A673 (cell line): ENCODE measurements around the gene PPP4C. TPM values are rescaled to one million over a fixed set of nuclear protein-coding genes. Genes with fewer than 3 reads are reported as not detected.

Experiments used
- BruUV-seq: library from RNA; stranded (reverse); fragments of 400-500 nt; replicated peaks from 2 replicates; lab custom pipeline; 2021; lab: Mats Ljungman, UMichigan
- CTCF ChIA-PET: fragments of 300-600 bp; sonication (Branson Sonifier 250); formaldehyde crosslinking; loops from one replicate; lab custom pipeline; 2022; ENCODE audit warnings: antibody characterized with exemption; lab: Charles Lee
- POLR2A ChIA-PET: fragments of 300-600 bp; sonication (Branson Sonifier 250); formaldehyde crosslinking; loops from one replicate; lab custom pipeline; 2022; ENCODE audit warnings: antibody characterized with exemption; ENCODE audit not compliant: low non-redundant PET; lab: Charles Lee
- DNase-seq: peaks from one replicate; pipeline ENCODE4 v3.0.0-alpha.2; 2015; ENCODE audit warnings: low spot score
- H3K27ac ChIP-seq: fragments of 200-600 bp; sonication (generic); 2 replicates; pipeline ENCODE4 v1.5.1; 2016; ENCODE audit warnings: mixed run types, low read depth, mild to moderate bottlenecking, mixed read lengths, antibody characterized with exemption, low read length; ENCODE audit not compliant: poor library complexity, severe bottlenecking
- H3K27me3 ChIP-seq: fragments of 200-600 bp; sonication (generic); replicated peaks from 2 replicates; pipeline ENCODE4 v1.6.1; 2017; ENCODE audit warnings: mixed run types, low read depth, mild to moderate bottlenecking, mixed read lengths, antibody characterized with exemption, low read length; ENCODE audit not compliant: insufficient read depth, poor library complexity
- H3K36me3 ChIP-seq: fragments of 200-600 bp; sonication (generic); 2 replicates; pipeline ENCODE4 v1.6.1; 2016; ENCODE audit warnings: mixed run types, mild to moderate bottlenecking, mixed read lengths, antibody characterized with exemption, low read length; ENCODE audit not compliant: insufficient read depth, poor library complexity, severe bottlenecking
- H3K4me1 ChIP-seq: fragments of 200-600 bp; sonication (generic); 2 replicates; pipeline ENCODE4 v1.6.1; 2017; ENCODE audit warnings: mixed run types, mild to moderate bottlenecking, mixed read lengths, antibody characterized with exemption, low read length; ENCODE audit not compliant: insufficient read depth, poor library complexity, severe bottlenecking
- H3K4me3 ChIP-seq: fragments of 200-600 bp; sonication (generic); 2 replicates; pipeline ENCODE4 v1.5.1; 2016; ENCODE audit warnings: low read depth, mixed run types, mild to moderate bottlenecking, mixed read lengths, low read length; ENCODE audit not compliant: poor library complexity, severe bottlenecking
- H3K9me3 ChIP-seq: fragments of 200-600 bp; sonication (generic); 2 replicates; pipeline ENCODE4 v1.6.1; 2016; ENCODE audit warnings: mixed run types, low read depth, mild to moderate bottlenecking, mixed read lengths, antibody characterized with exemption, low read length; ENCODE audit not compliant: poor library complexity, severe bottlenecking
- CTCF ChIP-seq: fragments of 300-800, 200-600 bp; sonication (generic); conservative IDR thresholded peaks from 2 replicates; pipeline ENCODE4 v1.5.1; 2017; ENCODE audit warnings: low read depth, mild to moderate bottlenecking, antibody characterized with exemption, low read length, moderate library complexity, mixed read lengths
- EZH2 ChIP-seq: fragments of 200-600 bp; sonication (generic); IDR thresholded peaks from 2 replicates; pipeline ENCODE4 v1.6.1; 2017; ENCODE audit warnings: borderline replicate concordance, low read depth, mild to moderate bottlenecking, mixed read lengths, antibody characterized with exemption, low read length; ENCODE audit not compliant: poor library complexity, severe bottlenecking
- intact Hi-C: fragments of 100-400 bp; cut with micrococcal nuclease; formaldehyde crosslinking; loops from one replicate; pipeline ENCODE4 v1.10.0; 2022; ENCODE audit not compliant: unreplicated experiment
- total RNA-seq: library from RNA; stranded (reverse); gene quantifications from 2 replicates; pipeline ENCODE4 v1.2.3, GENCODE V29; 2021

The PPP4C gene
- total RNA-seq, 1 experiment from 2014 or later = 122 TPM

GRCh38 chr16:30046588-30046987 is 29.2 kb upstream of the PPP4C start:
- Histone ChIP-seq H3K4me3 (no peak overlapping the region), H3K27ac (no peak overlapping the region), H3K4me1 (no peaks in the 10 kb centered on the region), H3K27me3 (no peaks in the 10 kb centered on the region), H3K9me3 (no peaks in the 10 kb centered on the region), H3K36me3 (no peaks in the 10 kb centered on the region)
- no peak for DNase-seq
- TF ChIP-seq EZH2 (no peak), CTCF (no peak)
- POLR2A ChIA-PET = no interaction called here
- no TSS peak for BruUV-seq
- intact Hi-C loops = loop anchor here (10.0 kb wide), 1 partner anchor 578 kb away; no protein-coding TSS in a partner anchor
- CTCF ChIA-PET = no interaction called here

DNA sequence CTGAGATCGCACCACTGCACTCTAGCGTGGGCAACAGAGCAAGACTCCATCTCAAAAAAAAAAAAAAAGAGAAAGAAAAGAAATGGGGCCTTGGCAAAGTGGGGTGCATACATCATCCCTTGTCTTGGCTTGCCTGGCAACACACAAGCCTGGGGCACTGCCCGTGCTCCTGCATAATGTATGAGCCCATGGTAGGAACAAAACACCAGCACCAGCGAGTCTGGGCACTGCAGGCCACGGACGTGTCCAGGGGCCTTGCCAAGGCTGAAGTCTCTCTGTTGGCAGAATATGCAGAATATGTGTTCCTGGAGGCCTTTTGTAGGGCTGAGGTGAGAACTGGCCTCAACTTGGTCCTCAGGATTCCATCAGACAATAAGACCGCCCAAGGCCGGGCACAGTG is 25.9 kb upstream of the PPP4C start:
- Histone ChIP-seq H3K4me1 (peaks cover 8% of the 10 kb centered on the region), H3K36me3 (no peaks in the 10 kb centered on the region), H3K27ac (no peak overlapping the region), H3K4me3 (no peak overlapping the region), H3K9me3 (no peaks in the 10 kb centered on the region), H3K27me3 (no peaks in the 10 kb centered on the region)
- CTCF ChIA-PET = no interaction called here
- BruUV-seq = no TSS peak
- no peak for TF ChIP-seq CTCF
- no peak for TF ChIP-seq EZH2
- POLR2A ChIA-PET = no interaction called here
- intact Hi-C loops = loop anchor here (10.0 kb wide), 1 partner anchor 575 kb away; no protein-coding TSS in a partner anchor
- DNase-seq = no peak

GRCh38 chr16:30051518-30051917 is 24.3 kb upstream of the PPP4C start:
- intact Hi-C loops = no loop called here
- BruUV-seq = no TSS peak
- ChIA-PET POLR2A (no interaction called here), CTCF (no interaction called here)
- no peak for DNase-seq
- H3K4me3 ChIP-seq = no peak overlapping the region
- peaks cover 10% of the 10 kb centered on the region for H3K36me3 ChIP-seq
- H3K4me1 ChIP-seq = peaks cover 9% of the 10 kb centered on the region
- no peaks in the 10 kb centered on the region for H3K9me3 ChIP-seq
- no peaks in the 10 kb centered on the region for H3K27me3 ChIP-seq
- TF ChIP-seq CTCF = no peak
- TF ChIP-seq EZH2 = no peak
- H3K27ac ChIP-seq = no peak overlapping the region
